ENCODE measurements around the gene ANKRD11.

Gene ANKRD11

GRCh38 chr16:89413811-89414585 is 76.4 kb downstream of the ANKRD11 start:
- FAIRE-seq (no peak), DNase-seq (ENCODE audit: insufficient read length, low spot score) (no peak)
- TF ChIP-seq POLR2AphosphoS5 (IDR thresholded peaks at IDR 0.05; ENCODE audit: low read depth, low read length): no peak
- no peak for TF ChIP-seq POLR2A (IDR thresholded peaks at IDR 0.05; ENCODE audit: low read depth, low read length)

- TF ChIP-seq TAF1 (IDR thresholded peaks at IDR 0.05; ENCODE audit: low read depth, low read length) (no peak), PAX5 (IDR thresholded peaks at IDR 0.05; ENCODE audit: insufficient read depth, low read length, severe bottlenecking) (no peak), POLR2A (IDR thresholded peaks at IDR 0.05; ENCODE audit: low read depth, low read length) (no peak), SPI1 (IDR thresholded peaks at IDR 0.05; ENCODE audit: low read depth, low read length) (no peak), POLR2AphosphoS5 (IDR thresholded peaks at IDR 0.05; ENCODE audit: low read depth, low read length) (no peak), POU2F2 (IDR thresholded peaks at IDR 0.05; ENCODE audit: low read depth, low read length) (no peak)
- FAIRE-seq: no peak
- DNase-seq (ENCODE audit: insufficient read length, low spot score): no peak
These were observed 77.5 kb downstream of the ANKRD11 start for GRCh38 chr16:89412811-89413210.

GRCh38 chr16:89411335-89411850 is 79.0 kb downstream of the ANKRD11 start:
- DNase-seq (ENCODE audit: insufficient read length, low spot score) (no peak), FAIRE-seq (peak; percentile 5)
- TF ChIP-seq POLR2AphosphoS5 (IDR thresholded peaks at IDR 0.05; ENCODE audit: low read depth, low read length) (no peak), TAF1 (IDR thresholded peaks at IDR 0.05; ENCODE audit: low read depth, low read length) (no peak), PAX5 (IDR thresholded peaks at IDR 0.05; ENCODE audit: insufficient read depth, low read length, severe bottlenecking) (no peak), POLR2A (IDR thresholded peaks at IDR 0.05; ENCODE audit: low read depth, low read length) (no peak), SPI1 (IDR thresholded peaks at IDR 0.05; ENCODE audit: low read depth, low read length) (no peak), POU2F2 (IDR thresholded peaks at IDR 0.05; ENCODE audit: low read depth, low read length) (no peak)

- DNase-seq (ENCODE audit: insufficient read length, low spot score): no peak
These were observed 79.5 kb downstream of the ANKRD11 start for GRCh38 chr16:89410794-89411309.

GRCh38 chr16:89410322-89410721 is 80.0 kb downstream of the ANKRD11 start:
- TF ChIP-seq TAF1 (IDR thresholded peaks at IDR 0.05; ENCODE audit: low read depth, low read length) (no peak), POLR2AphosphoS5 (IDR thresholded peaks at IDR 0.05; ENCODE audit: low read depth, low read length) (no peak), SPI1 (IDR thresholded peaks at IDR 0.05; ENCODE audit: low read depth, low read length) (no peak), PAX5 (IDR thresholded peaks at IDR 0.05; ENCODE audit: insufficient read depth, low read length, severe bottlenecking) (no peak), POU2F2 (IDR thresholded peaks at IDR 0.05; ENCODE audit: low read depth, low read length) (no peak), POLR2A (IDR thresholded peaks at IDR 0.05; ENCODE audit: low read depth, low read length) (no peak)
- FAIRE-seq (no peak), DNase-seq (ENCODE audit: insufficient read length, low spot score) (no peak)

More at GRCh38 chr16:89410794-89411309, 79.5 kb downstream of the ANKRD11 start:
- TF ChIP-seq SPI1 (IDR thresholded peaks at IDR 0.05; ENCODE audit: low read depth, low read length) (no peak), POU2F2 (IDR thresholded peaks at IDR 0.05; ENCODE audit: low read depth, low read length) (no peak), TAF1 (IDR thresholded peaks at IDR 0.05; ENCODE audit: low read depth, low read length) (no peak), POLR2AphosphoS5 (IDR thresholded peaks at IDR 0.05; ENCODE audit: low read depth, low read length) (no peak), PAX5 (IDR thresholded peaks at IDR 0.05; ENCODE audit: insufficient read depth, low read length, severe bottlenecking) (no peak), POLR2A (IDR thresholded peaks at IDR 0.05; ENCODE audit: low read depth, low read length) (no peak)
- no peak for FAIRE-seq

GRCh38 chr16:89409161-89409711 is 81.1 kb downstream of the ANKRD11 start:
- TF ChIP-seq TAF1 (IDR thresholded peaks at IDR 0.05; ENCODE audit: low read depth, low read length) (no peak), POU2F2 (IDR thresholded peaks at IDR 0.05; ENCODE audit: low read depth, low read length) (no peak), PAX5 (IDR thresholded peaks at IDR 0.05; ENCODE audit: insufficient read depth, low read length, severe bottlenecking) (no peak), POLR2AphosphoS5 (IDR thresholded peaks at IDR 0.05; ENCODE audit: low read depth, low read length) (no peak), SPI1 (IDR thresholded peaks at IDR 0.05; ENCODE audit: low read depth, low read length) (no peak), POLR2A (IDR thresholded peaks at IDR 0.05; ENCODE audit: low read depth, low read length) (no peak)
- no peak for DNase-seq (ENCODE audit: insufficient read length, low spot score)
- peak; percentile 89 for FAIRE-seq

- FAIRE-seq: no peak
- TF ChIP-seq POLR2A (IDR thresholded peaks at IDR 0.05; ENCODE audit: low read depth, low read length) (no peak; the same call in 1 of the 2 replicates), PAX5 (IDR thresholded peaks at IDR 0.05; ENCODE audit: insufficient read depth, low read length, severe bottlenecking) (no peak), TAF1 (IDR thresholded peaks at IDR 0.05; ENCODE audit: low read depth, low read length) (no peak), POLR2AphosphoS5 (IDR thresholded peaks at IDR 0.05; ENCODE audit: low read depth, low read length) (no peak), POU2F2 (IDR thresholded peaks at IDR 0.05; ENCODE audit: low read depth, low read length) (no peak), SPI1 (IDR thresholded peaks at IDR 0.05; ENCODE audit: low read depth, low read length) (no peak)
- DNase-seq (ENCODE audit: insufficient read length, low spot score): no peak
These were observed 82.0 kb downstream of the ANKRD11 start for GRCh38 chr16:89408315-89408714.

GRCh38 chr16:89407925-89408300 is 82.4 kb downstream of the ANKRD11 start:
- DNase-seq (ENCODE audit: insufficient read length, low spot score): no peak
- no peak for FAIRE-seq
- TF ChIP-seq SPI1 (IDR thresholded peaks at IDR 0.05; ENCODE audit: low read depth, low read length) (no peak), TAF1 (IDR thresholded peaks at IDR 0.05; ENCODE audit: low read depth, low read length) (no peak), POLR2A (IDR thresholded peaks at IDR 0.05; ENCODE audit: low read depth, low read length) (no peak), POLR2AphosphoS5 (IDR thresholded peaks at IDR 0.05; ENCODE audit: low read depth, low read length) (no peak), POU2F2 (IDR thresholded peaks at IDR 0.05; ENCODE audit: low read depth, low read length) (no peak), PAX5 (IDR thresholded peaks at IDR 0.05; ENCODE audit: insufficient read depth, low read length, severe bottlenecking) (no peak)

- TF ChIP-seq PAX5 (IDR thresholded peaks at IDR 0.05; ENCODE audit: insufficient read depth, low read length, severe bottlenecking) (no peak), TAF1 (IDR thresholded peaks at IDR 0.05; ENCODE audit: low read depth, low read length) (no peak), POLR2AphosphoS5 (IDR thresholded peaks at IDR 0.05; ENCODE audit: low read depth, low read length) (no peak), POU2F2 (IDR thresholded peaks at IDR 0.05; ENCODE audit: low read depth, low read length) (no peak), SPI1 (IDR thresholded peaks at IDR 0.05; ENCODE audit: low read depth, low read length) (no peak), POLR2A (IDR thresholded peaks at IDR 0.05; ENCODE audit: low read depth, low read length) (no peak)
- FAIRE-seq (peak; percentile 82), DNase-seq (ENCODE audit: insufficient read length, low spot score) (no peak)
These were observed 83.0 kb downstream of the ANKRD11 start for GRCh38 chr16:89407282-89407924.
